8988T (cell line): ENCODE results near the gene EFNA5.

ENCODE experiments used
- DNase-seq: peaks from one replicate; pipeline ENCODE4 v3.0.0; 2011

Gene EFNA5

GRCh38 chr5:107636555-107636954, 34.2 kb downstream of the EFNA5 start:
- DNase-seq: no peak

- DNase-seq: no peak
These were observed 34.7 kb downstream of the EFNA5 start for GRCh38 chr5:107636068-107636467.

GRCh38 chr5:107634981-107635848, 35.5 kb downstream of the EFNA5 start:
- DNase-seq: no peak

- no peak for DNase-seq
These were observed 37.4 kb downstream of the EFNA5 start for GRCh38 chr5:107633171-107633901.

GRCh38 chr5:107631805-107632362, 38.9 kb downstream of the EFNA5 start:
- no peak for DNase-seq

GRCh38 chr5:107630184-107630583, 40.6 kb downstream of the EFNA5 start:
- no peak for DNase-seq

- DNase-seq: no peak
These were observed 46.5 kb downstream of the EFNA5 start for GRCh38 chr5:107624235-107624634.

- DNase-seq: no peak
These were observed 49.6 kb downstream of the EFNA5 start for GRCh38 chr5:107621089-107621488.

- no peak for DNase-seq
These were observed 51.0 kb downstream of the EFNA5 start for GRCh38 chr5:107619781-107620180.

GRCh38 chr5:107618242-107618641, 52.5 kb downstream of the EFNA5 start:
- no peak for DNase-seq

- no peak for DNase-seq
These were observed 53.7 kb downstream of the EFNA5 start for GRCh38 chr5:107617052-107617451.

GRCh38 chr5:107616213-107616612, 54.5 kb downstream of the EFNA5 start:
- no peak for DNase-seq

GRCh38 chr5:107615299-107615817, 55.4 kb downstream of the EFNA5 start:
- DNase-seq: no peak

- no peak for DNase-seq
These were observed 58.2 kb downstream of the EFNA5 start for GRCh38 chr5:107612541-107612940.

GRCh38 chr5:107610798-107611197, 59.9 kb downstream of the EFNA5 start:
- DNase-seq: no peak

GRCh38 chr5:107607671-107608345, 62.9 kb downstream of the EFNA5 start:
- no peak for DNase-seq

- DNase-seq: no peak
These were observed 63.5 kb downstream of the EFNA5 start for GRCh38 chr5:107607196-107607595.

- no peak for DNase-seq
These were observed 65.1 kb downstream of the EFNA5 start for GRCh38 chr5:107605596-107606125.

GRCh38 chr5:107604990-107605389, 65.7 kb downstream of the EFNA5 start:
- DNase-seq: no peak

- no peak for DNase-seq
These were observed 66.4 kb downstream of the EFNA5 start for GRCh38 chr5:107604146-107604910.

- no peak for DNase-seq
These were observed 67.4 kb downstream of the EFNA5 start for GRCh38 chr5:107603349-107603748.

GRCh38 chr5:107602896-107603295, 67.8 kb downstream of the EFNA5 start:
- DNase-seq: no peak
